Neural cell (in vitro differentiated cells): ENCODE results near the gene LMNA.

ENCODE experiments used
- CTCF ChIP-seq: fragments of 450-650 bp; IDR thresholded peaks from 2 replicates; pipeline ENCODE4 v1.5.1; 2014; ENCODE audit warnings: antibody characterized with exemption, mild to moderate bottlenecking, moderate library complexity; ENCODE audit not compliant: poor library complexity, severe bottlenecking
- EP300 ChIP-seq: fragments of 450-650 bp; conservative IDR thresholded peaks from 2 replicates; pipeline ENCODE4 v1.6.1; 2014; ENCODE audit warnings: antibody characterized with exemption, mild to moderate bottlenecking, moderate library complexity; ENCODE audit not compliant: poor library complexity, severe bottlenecking
- RAD21 ChIP-seq: fragments of 450-650 bp; conservative IDR thresholded peaks from 2 replicates; pipeline ENCODE4 v1.6.1; 2014; ENCODE audit warnings: antibody characterized with exemption, mild to moderate bottlenecking, moderate library complexity
- REST ChIP-seq: IDR thresholded peaks from 2 replicates; pipeline ENCODE4 v1.6.1; 2012; ENCODE audit warnings: borderline replicate concordance
- SMC3 ChIP-seq: fragments of 450-650 bp; conservative IDR thresholded peaks from 2 replicates; pipeline ENCODE4 v1.6.1; 2014; ENCODE audit warnings: antibody characterized with exemption, mild to moderate bottlenecking, moderate library complexity; ENCODE audit not compliant: poor library complexity
- TAF1 ChIP-seq: IDR thresholded peaks from 2 replicates; pipeline ENCODE4 v1.6.1; 2012; ENCODE audit warnings: low read depth

GRCh38 chr1:156157966-156158365 lies 43.5 kb downstream of the LMNA start:
- TF ChIP-seq CTCF (no peak), REST (no peak), EP300 (no peak), SMC3 (no peak), RAD21 (no peak), TAF1 (no peak)
